ENCODE results near the gene AMN. TPM values are rescaled to one million over a fixed set of nuclear protein-coding genes. Genes with fewer than 3 reads are reported as not detected.

AMN gene
- polyA plus RNA-seq, 1 of the 3 experiments (the other 2 are of a cell fraction) = 0.03 TPM

- Histone ChIP-seq H3K79me2 (ENCODE audit: insufficient read depth) (peaks cover 7% of the 10 kb centered on the region; the same call in 1 of the 2 replicates), H2AFZ (ENCODE audit: low read depth) (no peak overlapping the region), H4K20me1 (ENCODE audit: insufficient read depth) (peaks cover 6% of the 10 kb centered on the region; the same call in 1 of the 2 replicates), H3K4me1 (ENCODE audit: control insufficient read depth in 1 of 2, insufficient read depth in 2 of 2, low read depth in 1 of 2, low read length in 1 of 2) (peaks cover 0 to 8% of the 10 kb centered on the region in 2 experiments; a peak in 1 of 4 replicates), H3K9me2 (no peaks in the 10 kb centered on the region), H3K27me3 (ENCODE audit: insufficient read depth) (peaks cover 5% of the 10 kb centered on the region; the same call in 1 of the 2 replicates), H3K36me3 (replicated peaks in 1 of 2; ENCODE audit: control insufficient read depth in 1 of 2, insufficient read depth in 2 of 2, low read length in 1 of 2) (peaks cover 14 to 40% of the 10 kb centered on the region in 2 experiments), H3K9me3 (no peaks in the 10 kb centered on the region), H3K4me2 (no peak overlapping the region), H3F3A (replicated peaks; ENCODE audit: insufficient read depth) (no peaks in the 10 kb centered on the region), H3K4me3 (ENCODE audit: low read depth in 2 of 2, low read length in 1 of 2) (no peak overlapping the region), H3K9ac (no peak overlapping the region), H3K27ac (ENCODE audit: low read depth in 2 of 2, low read length in 1 of 2) (no peak overlapping the region)
- ChIA-PET CTCF (no interaction called here), POLR2A (no interaction called here)
- no peak for DNase-seq
- WGBS (ENCODE audit: low lambda C conversion rate) = 93% methylated on average over 7 of the region's 20 CpGs
- TF ChIP-seq TCF12 (IDR thresholded peaks at IDR 0.05) (no peak), PBX3 (IDR thresholded peaks at IDR 0.05) (no peak), FOSL2 (IDR thresholded peaks at IDR 0.05; ENCODE audit: borderline replicate concordance, low read depth) (no peak), SIN3A (IDR thresholded peaks at IDR 0.05; ENCODE audit: borderline replicate concordance, low read depth, low read length) (no peak), RXRA (IDR thresholded peaks at IDR 0.05; ENCODE audit: borderline replicate concordance, low read depth) (no peak), GABPA (IDR thresholded peaks at IDR 0.05; ENCODE audit: low read depth) (no peak), RCOR1 (IDR thresholded peaks at IDR 0.05; ENCODE audit: low read length) (no peak), SMC3 (IDR thresholded peaks at IDR 0.05; ENCODE audit: low read depth, low read length) (no peak), CHD2 (IDR thresholded peaks at IDR 0.05; ENCODE audit: low read length, partially characterized antibody) (no peak), EZH2phosphoT487 (IDR thresholded peaks at IDR 0.05; ENCODE audit: borderline replicate concordance, low read depth) (no peak), JUND (IDR thresholded peaks at IDR 0.05) (no peak), USF2 (IDR thresholded peaks at IDR 0.05; ENCODE audit: borderline replicate concordance, low read depth, low read length) (no peak), EP300 (IDR thresholded peaks at IDR 0.05; ENCODE audit: borderline replicate concordance in 1 of 2, low read depth in 1 of 2, low read length in 1 of 2) (no peak), NRF1 (IDR thresholded peaks at IDR 0.05; ENCODE audit: low read depth, low read length) (no peak), POLR2AphosphoS5 (IDR thresholded peaks at IDR 0.05; ENCODE audit: low read depth, low read length) (no peak), CTCF (IDR thresholded peaks at IDR 0.05) (no peak), FOXM1 (IDR thresholded peaks at IDR 0.05; ENCODE audit: low read depth) (no peak), IRF3 (IDR thresholded peaks at IDR 0.05; ENCODE audit: low read depth, low read length) (no peak), TEAD4 (IDR thresholded peaks at IDR 0.05; ENCODE audit: borderline replicate concordance, insufficient read depth) (no peak)
- TF ChIP-seq, protein P1, sequence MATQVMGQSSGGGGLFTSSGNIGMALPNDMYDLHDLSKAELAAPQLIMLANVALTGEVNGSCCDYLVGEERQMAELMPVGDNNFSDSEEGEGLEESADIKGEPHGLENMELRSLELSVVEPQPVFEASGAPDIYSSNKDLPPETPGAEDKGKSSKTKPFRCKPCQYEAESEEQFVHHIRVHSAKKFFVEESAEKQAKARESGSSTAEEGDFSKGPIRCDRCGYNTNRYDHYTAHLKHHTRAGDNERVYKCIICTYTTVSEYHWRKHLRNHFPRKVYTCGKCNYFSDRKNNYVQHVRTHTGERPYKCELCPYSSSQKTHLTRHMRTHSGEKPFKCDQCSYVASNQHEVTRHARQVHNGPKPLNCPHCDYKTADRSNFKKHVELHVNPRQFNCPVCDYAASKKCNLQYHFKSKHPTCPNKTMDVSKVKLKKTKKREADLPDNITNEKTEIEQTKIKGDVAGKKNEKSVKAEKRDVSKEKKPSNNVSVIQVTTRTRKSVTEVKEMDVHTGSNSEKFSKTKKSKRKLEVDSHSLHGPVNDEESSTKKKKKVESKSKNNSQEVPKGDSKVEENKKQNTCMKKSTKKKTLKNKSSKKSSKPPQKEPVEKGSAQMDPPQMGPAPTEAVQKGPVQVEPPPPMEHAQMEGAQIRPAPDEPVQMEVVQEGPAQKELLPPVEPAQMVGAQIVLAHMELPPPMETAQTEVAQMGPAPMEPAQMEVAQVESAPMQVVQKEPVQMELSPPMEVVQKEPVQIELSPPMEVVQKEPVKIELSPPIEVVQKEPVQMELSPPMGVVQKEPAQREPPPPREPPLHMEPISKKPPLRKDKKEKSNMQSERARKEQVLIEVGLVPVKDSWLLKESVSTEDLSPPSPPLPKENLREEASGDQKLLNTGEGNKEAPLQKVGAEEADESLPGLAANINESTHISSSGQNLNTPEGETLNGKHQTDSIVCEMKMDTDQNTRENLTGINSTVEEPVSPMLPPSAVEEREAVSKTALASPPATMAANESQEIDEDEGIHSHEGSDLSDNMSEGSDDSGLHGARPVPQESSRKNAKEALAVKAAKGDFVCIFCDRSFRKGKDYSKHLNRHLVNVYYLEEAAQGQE (IDR thresholded peaks at IDR 0.05; ENCODE audit: low read depth, low read length) = no peak
Measured at GRCh38 chr14:102933618-102934231, 11.3 kb downstream of the AMN start.
